HG03060 (cell line): ENCODE measurements around the gene CCDC154.

Experiments used
- ATAC-seq: cut with Tn5 transposase; IDR thresholded peaks from one replicate; pipeline ENCODE4 v1.9.1; 2021; ENCODE audit warnings: low read depth, moderate number of reproducible peaks; ENCODE audit not compliant: unreplicated experiment

Gene CCDC154

GRCh38 chr16:1438229-1439057 lies 5.9 kb downstream of the CCDC154 start:
- no peak for ATAC-seq

- ATAC-seq: no peak
Measured at GRCh38 chr16:1437606-1438005, 6.8 kb downstream of the CCDC154 start.

GRCh38 chr16:1436731-1437355 lies 7.5 kb downstream of the CCDC154 start:
- ATAC-seq: no peak

GRCh38 chr16:1435921-1436697 lies 8.2 kb downstream of the CCDC154 start:
- ATAC-seq: no peak

GRCh38 chr16:1434644-1435592 lies 9.4 kb downstream of the CCDC154 start:
- ATAC-seq: no peak

DNA sequence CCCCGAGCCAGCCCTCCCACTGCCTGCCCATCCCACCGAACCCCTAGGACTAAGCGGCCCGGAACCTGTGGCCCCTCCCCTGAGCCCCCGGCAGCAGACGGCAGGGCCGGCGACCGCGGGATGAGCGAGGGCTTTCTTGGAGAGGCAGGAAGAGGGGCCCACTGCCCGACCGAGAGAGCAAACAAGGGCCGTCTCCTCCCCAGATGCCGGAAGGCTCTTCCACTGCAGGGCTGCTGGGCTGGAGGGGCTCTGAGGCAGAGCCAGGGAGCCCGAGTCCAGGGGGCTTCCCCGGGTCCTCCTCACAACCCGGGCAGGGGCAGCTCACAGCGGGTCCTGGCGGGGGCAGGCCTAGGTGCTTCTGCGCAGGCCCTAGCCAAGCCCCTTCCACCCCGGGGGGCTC lies 10.6 kb downstream of the CCDC154 start:
- ATAC-seq: no peak

- no peak for ATAC-seq
Measured at GRCh38 chr16:1433263-1433560, 11.1 kb downstream of the CCDC154 start.

GRCh38 chr16:1432388-1433262 lies 11.7 kb downstream of the CCDC154 start:
- ATAC-seq: no peak

DNA sequence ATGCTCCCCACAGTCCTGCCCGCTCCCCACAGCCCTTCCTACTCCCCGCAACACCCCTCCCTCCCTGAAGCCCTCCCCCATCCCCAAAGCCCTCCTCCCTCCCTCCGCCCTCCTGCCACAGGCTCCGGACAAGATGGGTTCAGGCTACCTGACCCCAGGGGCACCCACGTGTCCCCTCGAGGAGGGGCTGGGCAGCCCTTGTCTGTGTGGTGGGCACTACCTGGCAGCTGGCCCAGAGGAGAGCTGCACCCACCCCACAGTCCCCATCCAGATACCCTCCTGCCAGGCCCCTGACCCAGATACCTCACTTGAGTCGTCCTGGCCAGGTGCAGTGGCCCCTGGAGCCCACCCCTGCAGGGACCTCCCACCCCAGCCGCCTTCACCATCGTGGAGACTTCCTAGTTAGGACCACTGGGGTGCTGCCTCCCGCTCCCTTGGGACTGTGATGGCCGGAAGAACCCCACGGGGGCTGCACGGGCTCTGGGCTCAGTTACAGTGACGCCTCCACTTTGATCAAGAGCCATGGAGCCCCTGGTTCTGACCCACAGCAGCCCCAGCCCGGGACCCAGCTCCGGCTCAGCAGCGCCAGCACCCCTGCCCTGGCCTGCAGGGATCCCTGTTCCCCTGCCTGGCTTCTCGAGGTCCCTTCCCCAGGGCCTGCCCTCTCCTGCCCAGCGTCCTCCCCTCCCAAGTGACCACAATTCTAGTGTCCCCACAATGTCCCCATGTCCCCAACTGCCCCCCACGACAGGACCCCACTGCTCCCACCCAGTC lies 12.7 kb downstream of the CCDC154 start:
- no peak for ATAC-seq

GRCh38 chr16:1430759-1431496 lies 13.4 kb downstream of the CCDC154 start, which contains the start of gene PERCC1:
PERCC1 (plus strand) TSS chr16:1431078; CDS start chr16:1432594, 1,516 bp downstream.
- no peak for ATAC-seq

- no peak for ATAC-seq
Measured at GRCh38 chr16:1430214-1430758, 14.1 kb downstream of the CCDC154 start.

- no peak for ATAC-seq
Measured at GRCh38 chr16:1429631-1430030, 14.7 kb downstream of the CCDC154 start.

DNA sequence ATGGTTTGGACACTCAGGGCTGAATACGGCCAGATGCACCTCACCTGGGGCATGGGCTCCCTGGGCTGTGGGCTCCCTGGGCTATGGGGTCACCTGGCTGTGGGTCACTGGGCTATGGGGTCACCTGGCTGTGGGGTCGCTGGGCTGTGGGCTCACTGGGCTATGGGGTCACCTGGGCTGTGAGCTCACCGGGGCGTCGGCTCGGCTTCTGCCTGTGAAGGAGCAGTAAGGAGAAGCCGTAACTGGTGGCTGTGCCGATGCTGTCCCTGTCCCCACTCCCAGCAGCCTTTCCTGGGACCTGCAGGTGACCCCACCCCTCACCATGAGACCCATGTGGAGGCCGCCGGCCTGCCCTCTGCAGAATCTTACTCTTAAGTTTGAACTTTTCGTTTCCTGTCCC lies 15.3 kb downstream of the CCDC154 start:
- no peak for ATAC-seq

GRCh38 chr16:1428511-1428910 lies 15.8 kb downstream of the CCDC154 start:
- no peak for ATAC-seq

DNA sequence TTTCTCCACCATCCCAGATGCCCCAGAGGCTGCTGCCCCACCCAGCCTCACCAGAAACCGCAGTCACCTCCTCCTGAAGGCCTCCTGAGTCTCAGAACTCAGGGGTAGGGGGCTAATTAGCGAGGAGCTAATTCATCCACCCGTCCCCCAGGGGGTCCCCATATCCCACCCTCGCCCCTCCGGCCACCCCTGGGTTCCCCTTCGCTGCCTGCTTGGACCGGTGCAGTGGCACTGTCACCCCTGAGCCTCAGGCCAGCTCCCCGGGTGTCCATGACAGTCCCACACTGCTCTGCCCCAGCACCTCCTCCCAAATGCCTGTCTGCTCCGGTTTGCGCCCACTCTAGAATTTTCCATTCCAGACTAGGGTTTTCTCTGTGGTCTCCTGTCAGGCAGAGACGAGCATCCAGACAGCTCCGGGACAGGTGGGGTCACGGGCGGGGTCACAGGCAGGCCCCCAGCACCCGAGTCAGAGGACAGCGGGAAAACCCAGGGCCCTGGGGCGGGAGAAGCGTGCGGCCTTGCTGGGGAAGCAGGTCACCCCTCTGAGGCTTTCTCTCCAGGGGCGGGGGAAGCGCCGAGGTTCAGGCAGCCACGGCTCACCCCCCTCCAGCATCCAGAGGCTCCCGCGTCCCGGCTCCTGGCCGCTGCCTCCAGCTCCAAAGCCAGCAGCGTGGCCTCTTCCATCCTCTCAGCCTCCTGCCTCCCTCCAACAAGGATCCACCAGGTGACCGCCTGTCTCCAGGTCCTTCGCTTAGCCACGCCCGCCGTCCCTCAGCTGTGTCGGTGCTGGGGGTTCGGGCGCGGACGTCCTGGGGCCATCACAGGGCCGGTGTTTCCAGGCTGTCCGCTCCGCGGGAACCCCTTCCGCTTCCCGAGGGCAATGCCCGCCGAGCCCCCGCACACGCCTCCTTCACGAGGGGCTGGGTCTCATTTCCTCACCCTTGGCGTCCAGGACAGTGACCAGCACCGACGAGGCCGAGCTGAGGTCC lies 16.6 kb downstream of the CCDC154 start:
- ATAC-seq: no peak

GRCh38 chr16:1426734-1427471 lies 17.5 kb downstream of the CCDC154 start:
- no peak for ATAC-seq
